ENCODE data around the gene ZNF469. TPM values are rescaled to one million over a fixed set of nuclear protein-coding genes. Genes with fewer than 3 reads are reported as not detected.

ZNF469 gene
- total RNA-seq, 4 donors from 2014 or later = 0.18 to 1.7 (median 0.64) TPM

- Histone ChIP-seq H3K9me3 (no peaks in the 10 kb centered on the region), H3K27me3 (no peaks in the 10 kb centered on the region), H3K36me3 (no peaks in the 10 kb centered on the region), H3K4me1 (no peaks in the 10 kb centered on the region), H3K27ac (no peak overlapping the region), H3K4me3 (no peak overlapping the region)
- no peak for DNase-seq
- TF ChIP-seq POLR2A (IDR thresholded peaks at IDR 0.05) = no peak
- TF ChIP-seq CTCF (IDR thresholded peaks at IDR 0.05) = no peak
Measured at GRCh38 chr16:88400186-88400585, 17.4 kb downstream of the ZNF469 start.

GRCh38 chr16:88401604-88402246 is 19.0 kb downstream of the ZNF469 start:
- H3K27me3 ChIP-seq = no peaks in the 10 kb centered on the region
- TF ChIP-seq POLR2A (IDR thresholded peaks at IDR 0.05) (no peak), CTCF (IDR thresholded peaks at IDR 0.05) (no peak)
- no peaks in the 10 kb centered on the region for H3K36me3 ChIP-seq
- no peaks in the 10 kb centered on the region for H3K4me1 ChIP-seq
- H3K4me3 ChIP-seq = no peak overlapping the region
- H3K9me3 ChIP-seq = no peaks in the 10 kb centered on the region
- DNase-seq = no peak
- H3K27ac ChIP-seq = no peak overlapping the region

DNA sequence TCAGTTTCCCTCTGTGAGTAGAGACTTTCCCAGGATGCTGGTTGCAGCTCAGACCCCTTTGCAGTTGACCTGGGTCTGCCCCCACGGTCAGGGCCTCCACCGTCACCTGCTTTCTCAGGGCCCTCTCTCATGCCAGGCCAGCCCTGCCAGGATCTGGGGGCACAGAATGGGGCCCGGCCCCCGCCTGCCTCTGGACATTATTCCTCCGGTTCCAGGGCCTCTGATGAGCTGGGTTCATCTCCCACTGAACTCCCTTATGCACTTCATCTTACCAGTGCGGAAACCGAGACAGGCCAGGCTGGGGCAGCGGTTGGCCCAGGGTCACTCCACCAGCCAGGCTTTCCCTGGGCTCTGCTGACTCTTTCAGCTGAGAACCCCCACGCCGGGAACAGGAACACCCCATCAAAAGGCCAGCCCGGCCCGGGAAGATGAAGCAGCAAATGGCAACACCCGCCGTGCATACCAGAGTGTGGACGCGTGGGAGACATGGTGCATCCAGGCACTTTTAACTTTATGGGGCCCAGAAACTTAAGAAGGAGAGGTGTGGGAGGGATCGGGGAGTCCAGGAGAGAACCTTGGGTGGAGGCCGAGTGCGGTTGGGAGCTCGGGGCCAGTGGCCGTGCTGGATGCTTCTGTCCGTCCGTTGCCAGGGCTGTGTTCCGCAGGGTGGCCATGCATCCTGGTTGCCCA is 19.9 kb downstream of the ZNF469 start:
- Histone ChIP-seq H3K4me1 (no peaks in the 10 kb centered on the region), H3K27me3 (no peaks in the 10 kb centered on the region), H3K4me3 (no peak overlapping the region), H3K9me3 (no peaks in the 10 kb centered on the region), H3K36me3 (no peaks in the 10 kb centered on the region), H3K27ac (no peak overlapping the region)
- no peak for DNase-seq
- TF ChIP-seq POLR2A (IDR thresholded peaks at IDR 0.05) (no peak), CTCF (IDR thresholded peaks at IDR 0.05) (no peak)

- no peak overlapping the region for H3K4me3 ChIP-seq
- no peaks in the 10 kb centered on the region for H3K4me1 ChIP-seq
- no peak overlapping the region for H3K27ac ChIP-seq
- no peaks in the 10 kb centered on the region for H3K9me3 ChIP-seq
- TF ChIP-seq CTCF (IDR thresholded peaks at IDR 0.05) = no peak
- no peak for TF ChIP-seq POLR2A (IDR thresholded peaks at IDR 0.05)
- no peaks in the 10 kb centered on the region for H3K36me3 ChIP-seq
- no peaks in the 10 kb centered on the region for H3K27me3 ChIP-seq
- DNase-seq = no peak
Measured at GRCh38 chr16:88403794-88404581, 21.2 kb downstream of the ZNF469 start.

DNA sequence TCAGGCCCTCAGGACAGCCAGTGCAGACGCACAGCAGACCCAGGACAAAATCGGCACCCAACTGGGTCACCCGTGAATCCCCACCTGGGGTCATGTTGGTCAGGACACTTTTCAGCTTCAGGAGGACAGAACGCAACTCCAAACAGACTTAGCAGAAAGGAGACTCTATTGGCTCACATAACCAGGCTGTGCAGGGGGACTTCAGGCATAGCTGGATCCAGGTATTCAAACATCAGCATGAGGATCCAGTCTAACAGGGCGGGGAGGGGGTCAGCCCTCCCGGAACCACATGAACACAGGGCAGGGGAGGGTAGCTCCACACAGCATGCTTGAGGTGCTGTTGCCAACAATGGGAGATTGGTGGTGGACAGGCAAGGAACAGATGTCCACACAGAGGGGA is 22.0 kb downstream of the ZNF469 start:
- TF ChIP-seq CTCF (IDR thresholded peaks at IDR 0.05) = no peak

More for the DNA sequence above, 22.0 kb downstream of the ZNF469 start:
- Histone ChIP-seq H3K27me3 (no peaks in the 10 kb centered on the region), H3K27ac (no peak overlapping the region), H3K9me3 (no peaks in the 10 kb centered on the region), H3K36me3 (no peaks in the 10 kb centered on the region), H3K4me1 (no peaks in the 10 kb centered on the region), H3K4me3 (no peak overlapping the region)
- no peak for DNase-seq

All from Peyer's patch (tissue), 4 donors.